Measurements from ENCODE around the gene DDI2.
"Not testable (repeated sequence)": the region's sequence is repeated elsewhere in the genome, so short reads cannot be mapped to it uniquely, and the experiment has no call there.

DDI2 gene

GRCh38 chr1:15639931-15640330 lies 22.7 kb downstream of the DDI2 start:
- H3K27ac ChIP-seq (ENCODE audit: low read depth, low read length), result no peak overlapping the region
- H3K4me1 ChIP-seq (ENCODE audit: control insufficient read depth, insufficient read depth, low read length, unreplicated experiment), result no peaks in the 10 kb centered on the region
- no peaks in the 10 kb centered on the region for H3K79me2 ChIP-seq (ENCODE audit: control insufficient read depth, insufficient read depth, low read length, unreplicated experiment)
- no peak overlapping the region for H3K4me3 ChIP-seq (ENCODE audit: low read depth, low read length)
- no peak overlapping the region for H2AFZ ChIP-seq (ENCODE audit: low read length, unreplicated experiment)
- no peaks in the 10 kb centered on the region for H3K27me3 ChIP-seq (ENCODE audit: insufficient read depth, low read length)
- H3K36me3 ChIP-seq (ENCODE audit: insufficient read depth, low read length), result peaks cover 15% of the 10 kb centered on the region

GRCh38 chr1:15640667-15641066 lies 23.4 kb downstream of the DDI2 start:
- peaks cover 2% of the 10 kb centered on the region for H3K79me2 ChIP-seq (ENCODE audit: control insufficient read depth, insufficient read depth, low read length, unreplicated experiment)
- no peak overlapping the region for H3K27ac ChIP-seq (ENCODE audit: low read depth, low read length)
- no peak overlapping the region for H2AFZ ChIP-seq (ENCODE audit: low read length, unreplicated experiment)
- peaks cover 15% of the 10 kb centered on the region for H3K36me3 ChIP-seq (ENCODE audit: insufficient read depth, low read length)
- H3K27me3 ChIP-seq (ENCODE audit: insufficient read depth, low read length), result no peaks in the 10 kb centered on the region
- H3K4me1 ChIP-seq (ENCODE audit: control insufficient read depth, insufficient read depth, low read length, unreplicated experiment), result no peaks in the 10 kb centered on the region
- H3K4me3 ChIP-seq (ENCODE audit: low read depth, low read length), result no peak overlapping the region

GRCh38 chr1:15649937-15650336 lies 32.7 kb downstream of the DDI2 start:
- Histone ChIP-seq H2AFZ (ENCODE audit: low read length, unreplicated experiment) (no peak overlapping the region), H3K36me3 (ENCODE audit: insufficient read depth, low read length) (peaks cover 12% of the 10 kb centered on the region), H3K4me3 (ENCODE audit: low read depth, low read length) (no peak overlapping the region), H3K4me1 (ENCODE audit: control insufficient read depth, insufficient read depth, low read length, unreplicated experiment) (peaks cover 9% of the 10 kb centered on the region), H3K27ac (ENCODE audit: low read depth, low read length) (no peak overlapping the region), H3K27me3 (ENCODE audit: insufficient read depth, low read length) (no peaks in the 10 kb centered on the region), H3K79me2 (ENCODE audit: control insufficient read depth, insufficient read depth, low read length, unreplicated experiment) (peaks cover 2% of the 10 kb centered on the region)

- Histone ChIP-seq H3K79me2 (ENCODE audit: control insufficient read depth, insufficient read depth, low read length, unreplicated experiment) (no peaks in the 10 kb centered on the region), H3K4me1 (ENCODE audit: control insufficient read depth, insufficient read depth, low read length, unreplicated experiment) (peaks cover 9% of the 10 kb centered on the region), H3K36me3 (ENCODE audit: insufficient read depth, low read length) (peaks cover 12% of the 10 kb centered on the region), H3K4me3 (ENCODE audit: low read depth, low read length) (no peak overlapping the region), H2AFZ (ENCODE audit: low read length, unreplicated experiment) (no peak overlapping the region), H3K27me3 (ENCODE audit: insufficient read depth, low read length) (no peaks in the 10 kb centered on the region), H3K27ac (ENCODE audit: low read depth, low read length) (no peak overlapping the region)
Measured at GRCh38 chr1:15650433-15650832, 33.2 kb downstream of the DDI2 start.

- not testable (repeated sequence) for H3K4me1 ChIP-seq (ENCODE audit: control insufficient read depth, insufficient read depth, low read length, unreplicated experiment); H3K27me3 ChIP-seq (ENCODE audit: insufficient read depth, low read length); H2AFZ ChIP-seq (ENCODE audit: low read length, unreplicated experiment); H3K79me2 ChIP-seq (ENCODE audit: control insufficient read depth, insufficient read depth, low read length, unreplicated experiment); H3K4me3 ChIP-seq (ENCODE audit: low read depth, low read length); H3K27ac ChIP-seq (ENCODE audit: low read depth, low read length)
- H3K36me3 ChIP-seq (ENCODE audit: insufficient read depth, low read length), result peaks cover 23% of the 10 kb centered on the region
Measured at GRCh38 chr1:15652130-15652529, 34.9 kb downstream of the DDI2 start.

GRCh38 chr1:15654091-15654690 lies 36.9 kb downstream of the DDI2 start:
- Histone ChIP-seq H3K27ac (ENCODE audit: low read depth, low read length) (no peak overlapping the region), H3K27me3 (ENCODE audit: insufficient read depth, low read length) (no peaks in the 10 kb centered on the region), H3K4me3 (ENCODE audit: low read depth, low read length) (no peak overlapping the region), H3K36me3 (ENCODE audit: insufficient read depth, low read length) (peaks cover 32% of the 10 kb centered on the region), H3K79me2 (ENCODE audit: control insufficient read depth, insufficient read depth, low read length, unreplicated experiment) (no peaks in the 10 kb centered on the region), H2AFZ (ENCODE audit: low read length, unreplicated experiment) (no peak overlapping the region), H3K4me1 (ENCODE audit: control insufficient read depth, insufficient read depth, low read length, unreplicated experiment) (peaks cover 9% of the 10 kb centered on the region)

- no peak overlapping the region for H3K27ac ChIP-seq (ENCODE audit: low read depth, low read length)
- no peak overlapping the region for H2AFZ ChIP-seq (ENCODE audit: low read length, unreplicated experiment)
- no peaks in the 10 kb centered on the region for H3K4me1 ChIP-seq (ENCODE audit: control insufficient read depth, insufficient read depth, low read length, unreplicated experiment)
- H3K27me3 ChIP-seq (ENCODE audit: insufficient read depth, low read length), result no peaks in the 10 kb centered on the region
- H3K4me3 ChIP-seq (ENCODE audit: low read depth, low read length), result no peak overlapping the region
- H3K36me3 ChIP-seq (ENCODE audit: insufficient read depth, low read length), result peaks cover 50% of the 10 kb centered on the region
- no peaks in the 10 kb centered on the region for H3K79me2 ChIP-seq (ENCODE audit: control insufficient read depth, insufficient read depth, low read length, unreplicated experiment)
Measured at GRCh38 chr1:15656464-15656863, 39.2 kb downstream of the DDI2 start.

- H3K27me3 ChIP-seq (ENCODE audit: insufficient read depth, low read length), result no peaks in the 10 kb centered on the region
- no peak overlapping the region for H3K4me3 ChIP-seq (ENCODE audit: low read depth, low read length)
- H3K4me1 ChIP-seq (ENCODE audit: control insufficient read depth, insufficient read depth, low read length, unreplicated experiment), result no peaks in the 10 kb centered on the region
- no peak overlapping the region for H2AFZ ChIP-seq (ENCODE audit: low read length, unreplicated experiment)
- H3K27ac ChIP-seq (ENCODE audit: low read depth, low read length), result no peak overlapping the region
- peaks cover 51% of the 10 kb centered on the region for H3K36me3 ChIP-seq (ENCODE audit: insufficient read depth, low read length)
- no peaks in the 10 kb centered on the region for H3K79me2 ChIP-seq (ENCODE audit: control insufficient read depth, insufficient read depth, low read length, unreplicated experiment)
Measured at GRCh38 chr1:15657021-15657420, 39.8 kb downstream of the DDI2 start.

- Histone ChIP-seq H3K4me3 (ENCODE audit: low read depth, low read length) (no peak overlapping the region), H3K27me3 (ENCODE audit: insufficient read depth, low read length) (no peaks in the 10 kb centered on the region), H2AFZ (ENCODE audit: low read length, unreplicated experiment) (no peak overlapping the region), H3K79me2 (ENCODE audit: control insufficient read depth, insufficient read depth, low read length, unreplicated experiment) (no peaks in the 10 kb centered on the region), H3K36me3 (ENCODE audit: insufficient read depth, low read length) (peaks cover 56% of the 10 kb centered on the region), H3K27ac (ENCODE audit: low read depth, low read length) (no peak overlapping the region), H3K4me1 (ENCODE audit: control insufficient read depth, insufficient read depth, low read length, unreplicated experiment) (no peaks in the 10 kb centered on the region)
Measured at GRCh38 chr1:15660151-15660550, 42.9 kb downstream of the DDI2 start.

GRCh38 chr1:15662477-15662876 lies 45.2 kb downstream of the DDI2 start:
- H3K4me1 ChIP-seq (ENCODE audit: control insufficient read depth, insufficient read depth, low read length, unreplicated experiment), result no peaks in the 10 kb centered on the region
- H3K27me3 ChIP-seq (ENCODE audit: insufficient read depth, low read length), result no peaks in the 10 kb centered on the region
- H2AFZ ChIP-seq (ENCODE audit: low read length, unreplicated experiment), result no peak overlapping the region
- no peak overlapping the region for H3K4me3 ChIP-seq (ENCODE audit: low read depth, low read length)
- peaks cover 41% of the 10 kb centered on the region for H3K36me3 ChIP-seq (ENCODE audit: insufficient read depth, low read length)
- no peak overlapping the region for H3K27ac ChIP-seq (ENCODE audit: low read depth, low read length)
- H3K79me2 ChIP-seq (ENCODE audit: control insufficient read depth, insufficient read depth, low read length, unreplicated experiment), result no peaks in the 10 kb centered on the region

GRCh38 chr1:15663925-15664324 lies 46.7 kb downstream of the DDI2 start:
- H3K36me3 ChIP-seq (ENCODE audit: insufficient read depth, low read length), result peaks cover 37% of the 10 kb centered on the region
- H3K4me1 ChIP-seq (ENCODE audit: control insufficient read depth, insufficient read depth, low read length, unreplicated experiment), result no peaks in the 10 kb centered on the region
- H2AFZ ChIP-seq (ENCODE audit: low read length, unreplicated experiment), result no peak overlapping the region

More at GRCh38 chr1:15663925-15664324, 46.7 kb downstream of the DDI2 start:
- Histone ChIP-seq H3K27me3 (ENCODE audit: insufficient read depth, low read length) (no peaks in the 10 kb centered on the region), H3K27ac (ENCODE audit: low read depth, low read length) (no peak overlapping the region), H3K4me3 (ENCODE audit: low read depth, low read length) (no peak overlapping the region), H3K79me2 (ENCODE audit: control insufficient read depth, insufficient read depth, low read length, unreplicated experiment) (no peaks in the 10 kb centered on the region)

Measured in ACC112 (cell line).